Endothelial cell of umbilical vein (primary cell): Measurements from ENCODE around the gene EXOC3. TPM values are rescaled to one million over a fixed set of nuclear protein-coding genes. Genes with fewer than 3 reads are reported as not detected.

Experiments used
- BruUV-seq: library from RNA; stranded (reverse); fragments of 400-500 nt; replicated peaks from 2 replicates; lab custom pipeline; 2021; lab: Mats Ljungman, UMichigan
- CTCF ChIA-PET: fragments of 300-600, 350-600 bp; sonication (Branson Sonifier 250); formaldehyde crosslinking; loops from one replicate; lab custom pipeline; 2021; ENCODE audit warnings: antibody characterized with exemption, inconsistent platforms; lab: Charles Lee
- POLR2A ChIA-PET: fragments of 300-600, 350-600 bp; sonication (Branson Sonifier 250); formaldehyde crosslinking; loops from one replicate; lab custom pipeline; 2021; ENCODE audit warnings: antibody characterized with exemption, inconsistent platforms; lab: Charles Lee
- DNase-seq: peaks from one replicate; pipeline ENCODE4 v3.0.0-alpha.2; 2011; ENCODE audit warnings: low read depth, low spot score
- FAIRE-seq: peaks from 2 replicates; lab custom pipeline; 2011; peaks lifted over from hg19 to GRCh38; lab: Jason Lieb, UNC
- H2AFZ ChIP-seq: 2 replicates; pipeline ENCODE4 v1.6.0; 2012; ENCODE audit warnings: low read depth, low read length, control low read depth, inconsistent platforms
- H3K27ac ChIP-seq: 2 replicates; pipeline ENCODE4 v1.5.1; 2011; ENCODE audit warnings: low read depth, mild to moderate bottlenecking, control low read depth, low read length, moderate library complexity; ENCODE audit not compliant: insufficient read depth
- H3K27me3 ChIP-seq, 2 experiments: 2 replicates each; pipeline versions ENCODE4 v1.6.0 to v1.6.1; 2011; ENCODE audit warnings: low read length in 2 of 2, mixed read lengths in 1 of 2; ENCODE audit not compliant: control insufficient read depth in 2 of 2, insufficient read depth in 2 of 2
- H3K36me3 ChIP-seq, 2 experiments: 2 replicates in 1 of 2; 3 replicates in 1 of 2; pipeline ENCODE4 v1.5.1; 2011; ENCODE audit warnings: low read length in 2 of 2, mild to moderate bottlenecking in 1 of 2, moderate library complexity in 1 of 2; ENCODE audit not compliant: control insufficient read depth in 2 of 2, insufficient read depth in 2 of 2; ENCODE audit errors: extremely low read depth in 1 of 2
- H3K4me1 ChIP-seq: 3 replicates; pipeline ENCODE4 v1.5.1; 2011; ENCODE audit warnings: mild to moderate bottlenecking, low read length; ENCODE audit not compliant: control insufficient read depth, insufficient read depth; ENCODE audit errors: extremely low read depth
- H3K4me2 ChIP-seq: 2 replicates; pipeline ENCODE4 v1.6.1; 2011; ENCODE audit warnings: low read length, control low read depth, mixed read lengths; ENCODE audit not compliant: insufficient read depth
- H3K4me3 ChIP-seq, 3 experiments: fragments of 200-600 bp in 1 of 3; sonication (generic), shearing (Covaris generic) in 1 of 3; replicated peaks in 1 of 3; 2 replicates each; pipeline ENCODE4 v1.5.1; 2011 to 2016; ENCODE audit warnings: control low read depth in 3 of 3, low read length in 3 of 3, mild to moderate bottlenecking in 2 of 3, inconsistent platforms in 1 of 3, low read depth in 1 of 3, moderate library complexity in 1 of 3; ENCODE audit not compliant: insufficient read depth in 1 of 3
- H3K79me2 ChIP-seq: 2 replicates; pipeline ENCODE4 v1.6.0; 2012; ENCODE audit warnings: low read length, inconsistent platforms; ENCODE audit not compliant: control insufficient read depth, insufficient read depth
- H3K9ac ChIP-seq: replicated peaks from 2 replicates; pipeline ENCODE3; 2011; ENCODE audit warnings: low read length, control low read depth; ENCODE audit not compliant: insufficient read depth; ENCODE audit errors: extremely low read depth
- H3K9me1 ChIP-seq: replicated peaks from 3 replicates; pipeline ENCODE4 v1.6.0; 2011; ENCODE audit warnings: mild to moderate bottlenecking, low read length; ENCODE audit not compliant: control insufficient read depth, insufficient read depth; ENCODE audit errors: extremely low read depth
- H3K9me3 ChIP-seq: replicated peaks from 2 replicates; pipeline ENCODE4 v1.5.1; 2012; ENCODE audit warnings: low read length, inconsistent platforms; ENCODE audit not compliant: control insufficient read depth, insufficient read depth
- H4K20me1 ChIP-seq: replicated peaks from 2 replicates; pipeline ENCODE3; 2011; ENCODE audit warnings: mild to moderate bottlenecking, low read length; ENCODE audit not compliant: control insufficient read depth, insufficient read depth; ENCODE audit errors: extremely low read depth
- EZH2 ChIP-seq: IDR thresholded peaks from 2 replicates; pipeline ENCODE4 v1.6.1; 2012; ENCODE audit warnings: borderline replicate concordance, low read depth, mild to moderate bottlenecking, moderate library complexity, low read length, inconsistent platforms; ENCODE audit not compliant: severe bottlenecking
- FOS ChIP-seq: IDR thresholded peaks from 2 replicates; pipeline ENCODE4 v1.6.1; 2011; ENCODE audit warnings: mild to moderate bottlenecking, low read length, moderate library complexity, borderline replicate concordance; ENCODE audit not compliant: insufficient read depth
- JUN ChIP-seq: IDR thresholded peaks from 2 replicates; pipeline ENCODE4 v1.6.1; 2011; ENCODE audit warnings: borderline replicate concordance, low read depth; ENCODE audit not compliant: insufficient read length, insufficient read depth
- MYC ChIP-seq: IDR thresholded peaks from one replicate; pipeline ENCODE4 v1.6.1; 2011; ENCODE audit warnings: mild to moderate bottlenecking, low read depth, low read length
- POLR2A ChIP-seq: IDR thresholded peaks from 2 replicates; pipeline ENCODE4 v1.6.1; 2012; ENCODE audit warnings: low read depth, mild to moderate bottlenecking, control low read depth, low read length
- POLR2AphosphoS5 ChIP-seq: IDR thresholded peaks from 2 replicates; pipeline ENCODE4 v1.6.1; 2012; ENCODE audit warnings: low read depth, mild to moderate bottlenecking, control low read depth, low read length, moderate library complexity; ENCODE audit not compliant: insufficient read depth
- dilution Hi-C: fragments of 300-500 bp; cut with MboI; formaldehyde crosslinking; loops from one replicate; pipeline ENCODE4 v1.15.0; 2019; ENCODE audit warnings: low sequenced_read_pairs; ENCODE audit not compliant: extremely low pct_ligation_motif_present
- intact Hi-C: fragments of 100-400 bp; cut with micrococcal nuclease; formaldehyde crosslinking; loops from one replicate; pipeline ENCODE4 v1.10.0; 2022
- polyA plus RNA-seq, 4 experiments: library from polyadenylated mRNA; depleted of rRNA in 3 of 4; stranded (reverse) in 3 of 4; unstranded in 1 of 4; fragments of >200 nt; gene quantifications; 2 replicates each; pipeline versions ENCODE4 v1.2.1 to v1.2.3, GENCODE V29; 2011 to 2012; ENCODE audit warnings: missing spikeins in 1 of 4
- total RNA-seq: library from RNA; stranded (reverse); gene quantifications from 2 replicates; pipeline ENCODE4 v1.2.3, GENCODE V29; 2021
- TF ChIP-seq, protein P1 (sequence below), 2 donors: IDR thresholded peaks; 1 replicate in 1 of 2; 2 replicates in 1 of 2; pipeline ENCODE4 v1.5.1; 2011; ENCODE audit warnings: low read length in 2 of 2, mild to moderate bottlenecking in 2 of 2, moderate library complexity in 2 of 2, control low read depth in 1 of 2, inconsistent platforms in 1 of 2, low read depth in 1 of 2; ENCODE audit not compliant: insufficient read depth in 1 of 2; ENCODE audit errors: extremely low read depth in 1 of 2
- TF ChIP-seq, protein P2 (sequence below): IDR thresholded peaks from 2 replicates; pipeline ENCODE4 v1.6.1; 2011; ENCODE audit not compliant: insufficient read depth, insufficient read length

EXOC3 gene
- total and polyA plus RNA-seq, 2 donors (not counting 3 experiments of a cell fraction or from before 2014, with no cell fraction given), result 26.4 to 52.9 TPM

DNA sequence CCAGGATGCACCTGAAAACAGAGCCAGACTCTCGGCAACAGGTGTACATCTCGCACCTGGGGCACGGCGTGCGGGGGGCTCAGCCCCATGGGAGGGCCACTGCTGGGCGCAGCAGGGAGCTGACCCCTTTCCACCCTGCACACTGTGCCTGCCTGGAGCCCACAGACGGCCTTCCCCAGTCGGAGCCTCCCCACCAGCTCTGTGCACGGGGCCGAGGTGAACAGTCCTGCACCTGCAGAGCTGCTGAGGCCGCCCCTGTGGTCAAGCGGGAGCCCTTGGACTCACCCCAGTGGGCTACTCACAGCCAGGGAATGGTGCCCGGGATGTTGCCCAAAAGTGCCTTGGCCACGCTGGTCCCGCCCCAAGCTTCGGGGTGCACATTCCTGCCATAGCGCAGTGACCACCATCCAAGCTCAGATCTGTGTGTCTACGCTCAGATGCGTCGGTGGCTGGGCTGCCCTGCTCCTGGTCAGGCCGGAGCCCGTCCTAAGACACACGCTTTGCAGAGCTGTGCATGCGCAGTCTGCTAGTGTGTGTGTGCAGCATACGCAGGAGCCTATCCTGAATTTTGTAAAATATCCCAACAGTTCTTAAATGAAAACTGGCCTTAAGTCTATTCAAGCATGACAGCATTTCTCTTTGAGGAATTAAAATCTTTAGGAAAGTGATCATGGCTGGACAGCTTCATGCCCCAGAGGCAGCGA lies 8.4 kb upstream of the EXOC3 start:
- Histone ChIP-seq H3K36me3 (no peaks in the 10 kb centered on the region), H3K4me3 (no peak overlapping the region), H3K9me1 (no peaks in the 10 kb centered on the region), H3K9me3 (no peaks in the 10 kb centered on the region), H3K9ac (no peak overlapping the region), H2AFZ (no peak overlapping the region), H3K4me2 (no peak overlapping the region), H3K27me3 (no peaks in the 10 kb centered on the region), H4K20me1 (no peaks in the 10 kb centered on the region), H3K4me1 (no peaks in the 10 kb centered on the region), H3K79me2 (no peaks in the 10 kb centered on the region), H3K27ac (no peak overlapping the region)
- dilution Hi-C loops (no loop called here), intact Hi-C loops (no loop called here)
- BruUV-seq, result no TSS peak
- TF ChIP-seq JUN, result no peak
- TF ChIP-seq, protein P1, sequence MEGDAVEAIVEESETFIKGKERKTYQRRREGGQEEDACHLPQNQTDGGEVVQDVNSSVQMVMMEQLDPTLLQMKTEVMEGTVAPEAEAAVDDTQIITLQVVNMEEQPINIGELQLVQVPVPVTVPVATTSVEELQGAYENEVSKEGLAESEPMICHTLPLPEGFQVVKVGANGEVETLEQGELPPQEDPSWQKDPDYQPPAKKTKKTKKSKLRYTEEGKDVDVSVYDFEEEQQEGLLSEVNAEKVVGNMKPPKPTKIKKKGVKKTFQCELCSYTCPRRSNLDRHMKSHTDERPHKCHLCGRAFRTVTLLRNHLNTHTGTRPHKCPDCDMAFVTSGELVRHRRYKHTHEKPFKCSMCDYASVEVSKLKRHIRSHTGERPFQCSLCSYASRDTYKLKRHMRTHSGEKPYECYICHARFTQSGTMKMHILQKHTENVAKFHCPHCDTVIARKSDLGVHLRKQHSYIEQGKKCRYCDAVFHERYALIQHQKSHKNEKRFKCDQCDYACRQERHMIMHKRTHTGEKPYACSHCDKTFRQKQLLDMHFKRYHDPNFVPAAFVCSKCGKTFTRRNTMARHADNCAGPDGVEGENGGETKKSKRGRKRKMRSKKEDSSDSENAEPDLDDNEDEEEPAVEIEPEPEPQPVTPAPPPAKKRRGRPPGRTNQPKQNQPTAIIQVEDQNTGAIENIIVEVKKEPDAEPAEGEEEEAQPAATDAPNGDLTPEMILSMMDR (IDR thresholded peaks at IDR 0.05; ENCODE audit: extremely low read depth in 1 of 2, insufficient read depth in 1 of 2, low read depth in 1 of 2, low read length in 2 of 2), result no peak
- TF ChIP-seq POLR2AphosphoS5, result no peak
- no peak for TF ChIP-seq FOS
- no peak for TF ChIP-seq EZH2
- no peak for TF ChIP-seq POLR2A
- TF ChIP-seq, protein P2, sequence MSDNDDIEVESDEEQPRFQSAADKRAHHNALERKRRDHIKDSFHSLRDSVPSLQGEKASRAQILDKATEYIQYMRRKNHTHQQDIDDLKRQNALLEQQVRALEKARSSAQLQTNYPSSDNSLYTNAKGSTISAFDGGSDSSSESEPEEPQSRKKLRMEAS, result no peak
- no peak for TF ChIP-seq MYC
- CTCF ChIA-PET, result interaction anchor here (1.0 to 7.1 kb wide), 4 partner anchors 91 to 246 kb away, joined by 3 to 94 read pairs (median 4); partner anchors contain the start of gene AHRR
- POLR2A ChIA-PET, result no interaction called here
- FAIRE-seq, result no peak
- no peak for DNase-seq
